ENCODE measurements around the gene NKX1-2.

NKX1-2 gene

GRCh38 chr10:124450012-124450782 is at the start of gene NKX1-2:
Gene NKX1-2 (minus strand): TSS chr10:124450035. CDS start chr10:124449943, 92 bp downstream.
- no peak for DNase-seq (ENCODE audit: low read depth)

- DNase-seq (ENCODE audit: low read depth) = no peak
Measured at GRCh38 chr10:124498056-124498455, 48.2 kb upstream of the NKX1-2 start.

- DNase-seq (ENCODE audit: low read depth) = no peak
Measured at GRCh38 chr10:124497196-124497881, 47.5 kb upstream of the NKX1-2 start.

GRCh38 chr10:124496620-124497019 is 46.8 kb upstream of the NKX1-2 start:
- no peak for DNase-seq (ENCODE audit: low read depth)

GRCh38 chr10:124496150-124496549 is 46.3 kb upstream of the NKX1-2 start:
- no peak for DNase-seq (ENCODE audit: low read depth)

- DNase-seq (ENCODE audit: low read depth) = no peak
Measured at GRCh38 chr10:124495725-124496124, 45.9 kb upstream of the NKX1-2 start.

- DNase-seq (ENCODE audit: low read depth) = no peak
Measured at GRCh38 chr10:124495162-124495561, 45.3 kb upstream of the NKX1-2 start.

- DNase-seq (ENCODE audit: low read depth) = no peak
Measured at GRCh38 chr10:124494046-124494807, 44.4 kb upstream of the NKX1-2 start.

- DNase-seq (ENCODE audit: low read depth) = no peak
Measured at GRCh38 chr10:124493214-124493882, 43.5 kb upstream of the NKX1-2 start.

- no peak for DNase-seq (ENCODE audit: low read depth)
Measured at GRCh38 chr10:124492266-124492665, 42.4 kb upstream of the NKX1-2 start.

- DNase-seq (ENCODE audit: low read depth) = no peak
Measured at GRCh38 chr10:124491105-124491504, 41.3 kb upstream of the NKX1-2 start.

- no peak for DNase-seq (ENCODE audit: low read depth)
Measured at GRCh38 chr10:124486635-124487034, 36.8 kb upstream of the NKX1-2 start.

- DNase-seq (ENCODE audit: low read depth) = no peak
Measured at GRCh38 chr10:124484661-124485060, 34.8 kb upstream of the NKX1-2 start.

- DNase-seq (ENCODE audit: low read depth) = no peak
Measured at GRCh38 chr10:124484031-124484430, 34.2 kb upstream of the NKX1-2 start.

GRCh38 chr10:124482876-124483275 is 33.0 kb upstream of the NKX1-2 start:
- DNase-seq (ENCODE audit: low read depth) = no peak

GRCh38 chr10:124482236-124482800 is 32.5 kb upstream of the NKX1-2 start:
- no peak for DNase-seq (ENCODE audit: low read depth)

GRCh38 chr10:124481717-124482116 is 31.9 kb upstream of the NKX1-2 start:
- no peak for DNase-seq (ENCODE audit: low read depth)

- DNase-seq (ENCODE audit: low read depth) = no peak
Measured at GRCh38 chr10:124480860-124481259, 31.0 kb upstream of the NKX1-2 start.

- no peak for DNase-seq (ENCODE audit: low read depth)
Measured at GRCh38 chr10:124478515-124478914, 28.7 kb upstream of the NKX1-2 start.

GRCh38 chr10:124477614-124478363 is 28.0 kb upstream of the NKX1-2 start:
- no peak for DNase-seq (ENCODE audit: low read depth)

Measured in stromal cell of bone marrow (primary cell).